H4 (cell line): ENCODE measurements around the gene PRKCE. TPM values are rescaled to one million over a fixed set of nuclear protein-coding genes. Genes with fewer than 3 reads are reported as not detected.

Source experiments
- DNase-seq: peaks from one replicate; pipeline ENCODE4 v3.0.0-alpha.2; 2015; ENCODE audit warnings: low spot score
- total RNA-seq: library from RNA; depleted of rRNA; stranded (reverse); fragments of >200 nt; shearing (Covaris generic); gene quantifications from 2 replicates; pipeline ENCODE4 v1.2.3, GENCODE V29; 2014

PRKCE gene
- total RNA-seq, 1 experiment from 2014 or later, result 22.4 TPM

GRCh38 chr2:45778720-45779171 lies 127.3 kb downstream of the PRKCE start:
- peak; percentile 50 for DNase-seq

GRCh38 chr2:45780541-45781463 lies 129.3 kb downstream of the PRKCE start:
- DNase-seq, result no peak

- DNase-seq, result no peak
These were observed 130.0 kb downstream of the PRKCE start for GRCh38 chr2:45781464-45781811.

- no peak for DNase-seq
These were observed 131.0 kb downstream of the PRKCE start for GRCh38 chr2:45782436-45782835.

GRCh38 chr2:45782986-45783385 lies 131.5 kb downstream of the PRKCE start:
- DNase-seq, result no peak

GRCh38 chr2:45786030-45786835 lies 134.8 kb downstream of the PRKCE start:
- DNase-seq, result no peak

GRCh38 chr2:45786836-45787357 lies 135.4 kb downstream of the PRKCE start:
- no peak for DNase-seq

GRCh38 chr2:45788401-45788800 lies 136.9 kb downstream of the PRKCE start:
- no peak for DNase-seq

GRCh38 chr2:45789317-45789716 lies 137.8 kb downstream of the PRKCE start:
- DNase-seq, result no peak

- DNase-seq, result no peak
These were observed 138.7 kb downstream of the PRKCE start for GRCh38 chr2:45789961-45790723.

- DNase-seq, result no peak
These were observed 142.0 kb downstream of the PRKCE start for GRCh38 chr2:45793305-45793962.

GRCh38 chr2:45794134-45794617 lies 142.7 kb downstream of the PRKCE start:
- no peak for DNase-seq

GRCh38 chr2:45796500-45796899 lies 145.0 kb downstream of the PRKCE start:
- no peak for DNase-seq

- no peak for DNase-seq
These were observed 146.2 kb downstream of the PRKCE start for GRCh38 chr2:45797451-45798230.

- DNase-seq, result no peak
These were observed 148.4 kb downstream of the PRKCE start for GRCh38 chr2:45799679-45800381.

GRCh38 chr2:45802499-45803138 lies 151.1 kb downstream of the PRKCE start:
- no peak for DNase-seq

GRCh38 chr2:45804987-45805755 lies 153.7 kb downstream of the PRKCE start:
- no peak for DNase-seq
